Endodermal cell (in vitro differentiated cells): ENCODE data around the gene LILRA6. TPM values are rescaled to one million over a fixed set of nuclear protein-coding genes. Genes with fewer than 3 reads are reported as not detected.
"Not testable (repeated sequence)": the region's sequence is repeated elsewhere in the genome, so short reads cannot be mapped to it uniquely, and the experiment has no call there.

Source experiments
- DNase-seq: peaks from one replicate; pipeline ENCODE4 v3.0.0-alpha.2; 2017
- H3K27ac ChIP-seq: 2 replicates; pipeline ENCODE4 v1.5.1; 2013; ENCODE audit warnings: mild to moderate bottlenecking, low read depth, low read length, moderate library complexity
- H3K27me3 ChIP-seq: 2 replicates; pipeline ENCODE4 v1.6.1; 2013; ENCODE audit warnings: mild to moderate bottlenecking, low read length, moderate library complexity; ENCODE audit not compliant: insufficient read depth, control insufficient read depth, poor library complexity, severe bottlenecking
- H3K36me3 ChIP-seq: 2 replicates; pipeline ENCODE4 v1.7.0; 2013; ENCODE audit warnings: mild to moderate bottlenecking, low read length, moderate library complexity; ENCODE audit not compliant: control insufficient read depth, insufficient read depth
- H3K4me1 ChIP-seq: one replicate; pipeline ENCODE4 v1.7.0; 2013; ENCODE audit warnings: low read length; ENCODE audit not compliant: control insufficient read depth, insufficient read depth
- H3K4me3 ChIP-seq: 2 replicates; pipeline ENCODE4 v1.5.1; 2013; ENCODE audit warnings: mild to moderate bottlenecking, low read length, moderate library complexity
- H3K9ac ChIP-seq: 2 replicates; pipeline ENCODE4 v1.6.1; 2013; ENCODE audit warnings: mild to moderate bottlenecking, low read length, moderate library complexity; ENCODE audit not compliant: poor library complexity, severe bottlenecking; ENCODE audit errors: extremely low read depth
- H3K9me3 ChIP-seq: 2 replicates; pipeline ENCODE4 v1.6.1; 2013; ENCODE audit warnings: mild to moderate bottlenecking, low read length, moderate library complexity; ENCODE audit not compliant: control insufficient read depth
- H3K27ac Mint-ChIP-seq: 2 replicates; pipeline ENCODE4 v1.8.0; 2020; ENCODE audit warnings: mixed read lengths
- H3K27me3 Mint-ChIP-seq: 2 replicates; pipeline ENCODE4 v1.8.0; 2021; ENCODE audit warnings: mild to moderate bottlenecking, mixed read lengths; ENCODE audit not compliant: insufficient read depth
- H3K36me3 Mint-ChIP-seq: 2 replicates; pipeline ENCODE4 v1.8.0; 2020; ENCODE audit warnings: low read depth, mixed read lengths
- H3K4me1 Mint-ChIP-seq: 2 replicates; pipeline ENCODE4 v1.8.0; 2020; ENCODE audit warnings: mixed read lengths
- H3K4me3 Mint-ChIP-seq: 2 replicates; pipeline ENCODE4 v1.8.0; 2020; ENCODE audit warnings: mild to moderate bottlenecking, moderate library complexity, mixed read lengths
- H3K9me3 Mint-ChIP-seq: 2 replicates; pipeline ENCODE4 v1.8.0; 2020; ENCODE audit warnings: mild to moderate bottlenecking, mixed read lengths
- CTCF ChIP-seq: fragments of 200-600 bp; sonication (generic); conservative IDR thresholded peaks from 2 replicates; pipeline ENCODE4 v1.5.0; 2021; ENCODE audit warnings: antibody characterized with exemption, mild to moderate bottlenecking
- WGBS, 2 experiments: methylation state at CpG; one replicate each; pipeline versions ENCODE4 v1.1.5 to v1.1.7; 2013; ENCODE audit warnings: missing lambda C conversion rate in 2 of 2, mixed read lengths in 1 of 2; ENCODE audit not compliant: insufficient coverage in 1 of 2, insufficient read length in 1 of 2; 5-methylcytosine and 5-hydroxymethylcytosine counted together
- total RNA-seq, 2 donors: library from RNA; stranded (reverse); fragmentation: NEBNext Ultra II Directional in 1 of 2; extraction: Animal tissue kit (Norgen Biotek cat#: 25700) in 1 of 2; gene quantifications; 2 replicates in 1 of 2; 3 replicates in 1 of 2; pipeline ENCODE4 v1.2.1, GENCODE V29; 2021

Gene LILRA6
- total RNA-seq, 2 donors from 2014 or later: not detected

GRCh38 chr19:54279406-54279962 is 36.9 kb upstream of the LILRA6 start:
- H3K9me3 ChIP-seq: no peaks in the 10 kb centered on the region
- no peaks in the 10 kb centered on the region for H3K4me1 ChIP-seq
- no peak overlapping the region for H3K4me3 ChIP-seq
- Mint-ChIP-seq H3K4me3 (no peak overlapping the region), H3K9me3 (no peaks in the 10 kb centered on the region), H3K27me3 (peaks cover 27% of the 10 kb centered on the region), H3K4me1 (no peaks in the 10 kb centered on the region), H3K27ac (no peak overlapping the region), H3K36me3 (no peaks in the 10 kb centered on the region)
- TF ChIP-seq CTCF: no peak
- H3K27me3 ChIP-seq: no peaks in the 10 kb centered on the region
- 88% methylated on average over 6 to 18 of the region's 18 CpGs for WGBS, 2 experiments
- H3K27ac ChIP-seq: no peak overlapping the region
- no peaks in the 10 kb centered on the region for H3K36me3 ChIP-seq
- H3K9ac ChIP-seq: no peak overlapping the region
- DNase-seq: no peak

GRCh38 chr19:54278571-54279195 is 36.1 kb upstream of the LILRA6 start:
- H3K36me3 Mint-ChIP-seq, H3K9me3 ChIP-seq, H3K9me3 Mint-ChIP-seq, H3K4me1 Mint-ChIP-seq, H3K27ac ChIP-seq, H3K36me3 ChIP-seq, H3K4me3 ChIP-seq, DNase-seq, H3K4me3 Mint-ChIP-seq, H3K4me1 ChIP-seq, H3K27me3 ChIP-seq, H3K9ac ChIP-seq, H3K27ac Mint-ChIP-seq: not testable (repeated sequence)
- H3K27me3 Mint-ChIP-seq: peaks cover 24% of the 10 kb centered on the region
- WGBS, 2 experiments: 79 to 86% methylated on average over 6 to 15 of the region's 15 CpGs

GRCh38 chr19:54278056-54278455 is 35.5 kb upstream of the LILRA6 start:
- not testable (repeated sequence) for H3K4me1 Mint-ChIP-seq, H3K4me3 ChIP-seq, H3K27me3 ChIP-seq, DNase-seq, H3K9me3 Mint-ChIP-seq, H3K9me3 ChIP-seq, H3K27ac ChIP-seq, H3K4me1 ChIP-seq, H3K36me3 ChIP-seq, H3K4me3 Mint-ChIP-seq, H3K36me3 Mint-ChIP-seq, H3K27ac Mint-ChIP-seq, H3K9ac ChIP-seq
- H3K27me3 Mint-ChIP-seq: peaks cover 18% of the 10 kb centered on the region
- WGBS, 2 experiments: 89 to 97% methylated on average over 6 to 13 of the region's 13 CpGs

GRCh38 chr19:54277111-54277615 is 34.6 kb upstream of the LILRA6 start:
- not testable (repeated sequence) for H3K36me3 Mint-ChIP-seq

More at GRCh38 chr19:54277111-54277615, 34.6 kb upstream of the LILRA6 start:
- WGBS, 2 experiments: 91% methylated on average over 11 of the region's 15 CpGs; no CpG with 5 or more reads in 1 of the 2 experiments
- not testable (repeated sequence) for H3K27ac Mint-ChIP-seq, H3K27ac ChIP-seq, H3K27me3 ChIP-seq, H3K4me3 ChIP-seq, H3K4me1 ChIP-seq, H3K9ac ChIP-seq, H3K4me1 Mint-ChIP-seq, H3K9me3 Mint-ChIP-seq, H3K9me3 ChIP-seq, H3K36me3 ChIP-seq, DNase-seq, H3K4me3 Mint-ChIP-seq
- H3K27me3 Mint-ChIP-seq: peaks cover 22% of the 10 kb centered on the region
